LHCN-M2 (cell line): ENCODE data around the gene SETBP1. TPM values are rescaled to one million over a fixed set of nuclear protein-coding genes. Genes with fewer than 3 reads are reported as not detected.

ENCODE experiments used
- DNase-seq: peaks from one replicate; pipeline ENCODE4 v3.0.0-alpha.2; 2012; ENCODE audit warnings: low read depth
- total RNA-seq: library from RNA; depleted of rRNA; stranded (reverse); fragments of >200 nt; gene quantifications from 2 replicates; pipeline ENCODE4 v1.2.3, GENCODE V29; 2014

SETBP1 gene
- total RNA-seq, 1 experiment from 2014 or later, result 1.6 TPM

DNA sequence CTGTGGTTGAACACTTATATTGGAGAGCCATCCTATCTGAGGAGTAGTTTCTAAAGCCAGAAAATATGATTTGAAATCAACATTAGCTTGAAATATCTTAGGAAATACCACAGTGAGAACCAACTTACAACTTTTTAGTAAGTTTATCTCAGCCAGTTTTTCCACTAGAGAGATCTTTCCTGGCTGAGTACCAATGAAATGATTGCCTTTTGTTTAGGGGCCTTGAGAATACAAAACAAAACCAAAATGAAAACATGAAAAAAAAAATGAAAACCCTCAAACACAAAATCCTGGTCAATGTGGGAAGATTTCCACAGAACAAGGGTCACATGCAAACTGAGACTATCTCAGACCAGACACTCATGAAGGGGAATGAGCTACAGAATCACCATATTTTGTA, 429.0 kb downstream of the SETBP1 start:
- no peak for DNase-seq

DNA sequence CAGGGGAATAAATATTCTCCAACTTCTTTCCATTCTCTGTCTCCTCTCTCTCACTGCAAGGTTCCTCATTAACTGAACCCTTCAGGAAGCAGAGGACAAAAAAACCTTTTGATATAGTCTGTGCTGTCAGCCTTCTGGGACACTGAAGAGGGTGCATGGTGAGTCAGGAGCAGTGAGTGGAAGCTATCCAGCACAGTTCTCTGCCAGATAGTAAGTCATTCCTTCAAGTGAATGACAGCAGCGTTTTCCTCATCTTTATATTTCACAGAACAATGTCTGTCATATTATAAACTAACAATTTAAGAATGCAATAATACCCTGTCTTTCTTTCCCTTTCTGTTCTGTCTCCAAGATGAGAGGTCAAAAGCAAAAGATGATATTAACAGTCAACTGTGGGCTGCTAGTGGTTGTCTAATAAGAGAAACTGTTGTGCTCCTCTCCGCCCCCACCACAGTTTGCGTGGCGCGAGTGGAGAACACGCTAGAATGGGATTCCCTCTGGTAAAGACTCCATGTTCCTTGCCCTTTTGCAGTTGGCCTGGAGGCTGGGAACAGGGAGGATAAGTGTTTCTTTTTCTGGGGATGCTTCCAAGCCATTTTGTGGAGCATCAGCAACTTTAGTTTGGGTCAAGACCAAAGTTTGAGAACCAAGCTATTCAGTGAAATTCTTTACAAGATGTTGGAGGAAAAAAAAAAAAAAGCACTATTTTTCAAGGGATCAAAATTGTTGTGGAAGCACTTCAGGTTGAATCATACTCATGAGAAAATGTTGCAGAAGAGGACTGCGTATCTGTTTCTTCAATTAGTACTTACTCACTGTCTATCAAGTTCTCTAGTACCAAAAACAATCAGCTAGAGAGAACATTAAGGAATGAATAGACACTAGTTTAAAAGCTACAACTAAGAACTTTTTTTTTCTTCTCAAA, 430.2 kb downstream of the SETBP1 start:
- DNase-seq, result peak; percentile 25

DNA sequence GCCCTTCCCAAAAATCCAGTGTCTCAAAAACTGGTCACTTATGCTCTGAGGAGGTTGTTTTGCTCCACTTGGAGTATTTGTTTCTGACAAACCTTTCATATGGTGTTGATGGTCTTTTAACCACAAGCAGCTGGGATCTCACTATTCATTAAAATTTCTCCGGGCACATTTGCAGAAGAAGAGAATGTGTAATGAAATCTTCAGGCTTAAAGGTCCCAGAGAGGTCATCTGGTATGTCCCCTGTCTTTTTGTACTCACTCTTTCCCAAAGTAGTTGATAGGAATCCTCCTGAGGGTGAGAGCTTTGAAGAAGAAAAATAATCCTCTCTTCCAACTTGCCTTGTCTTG, 430.8 kb downstream of the SETBP1 start:
- DNase-seq, result peak; percentile 47

DNA sequence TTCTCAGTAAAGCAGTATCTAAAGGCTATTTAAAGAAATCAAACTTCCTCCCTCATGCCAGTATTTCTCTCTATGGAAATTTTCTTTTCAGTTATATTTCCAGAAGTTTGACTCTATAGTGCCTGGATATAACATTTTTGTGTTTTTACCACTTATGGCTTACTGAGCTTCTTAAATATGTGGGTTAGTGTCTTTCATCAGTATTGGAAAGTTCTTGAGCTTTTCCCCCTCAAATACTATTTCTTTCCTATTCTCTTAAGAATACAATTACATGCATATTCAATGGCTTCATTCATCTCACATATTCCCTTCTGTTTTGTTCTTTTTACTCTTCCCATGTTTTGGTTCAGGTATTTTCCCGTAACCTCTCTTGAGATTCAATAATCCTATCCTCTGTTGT, 432.0 kb downstream of the SETBP1 start:
- no peak for DNase-seq

DNA sequence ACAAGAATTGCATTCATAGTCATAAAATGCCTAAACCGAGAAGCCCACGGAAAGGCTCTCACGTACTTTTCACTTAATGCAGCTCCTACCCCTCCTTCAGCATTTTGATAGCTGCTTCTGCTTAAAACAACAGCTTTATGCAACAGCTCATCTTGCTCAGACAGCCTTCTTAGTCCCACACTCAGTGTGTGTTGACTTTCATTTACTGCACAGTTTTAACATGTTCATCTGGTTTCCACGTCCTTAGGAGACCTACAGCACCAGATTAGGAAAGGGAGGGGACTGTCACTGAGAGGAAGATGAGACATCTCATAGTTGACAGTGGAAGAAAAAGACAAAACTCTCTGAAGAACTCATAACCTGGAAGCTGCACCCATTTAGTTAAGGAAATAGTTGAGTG, 435.4 kb downstream of the SETBP1 start:
- DNase-seq, result no peak
